OCI-LY1 (cell line): Measurements from ENCODE around the gene P3H2.

Experiments used
- H2AFZ ChIP-seq: fragments of 200-600 bp; sonication (generic), shearing (Covaris generic); 2 replicates; pipeline ENCODE4 v1.6.0; 2014; ENCODE audit warnings: antibody characterized with exemption, mild to moderate bottlenecking, low read length
- H3F3A ChIP-seq: fragments of 200-600 bp; sonication (generic), shearing (Covaris generic); 2 replicates; pipeline ENCODE4 v1.6.0; 2014; ENCODE audit warnings: mild to moderate bottlenecking, antibody characterized with exemption, low read length, moderate library complexity; ENCODE audit not compliant: insufficient read depth
- H3K27ac ChIP-seq: fragments of 200-600 bp; sonication (generic); 2 replicates; pipeline ENCODE4 v1.5.1; 2014; ENCODE audit warnings: low read length, mixed run types, mild to moderate bottlenecking, low read depth; ENCODE audit not compliant: poor library complexity, severe bottlenecking
- H3K27me3 ChIP-seq: fragments of 200-600 bp; sonication (generic); 2 replicates; pipeline ENCODE4 v1.6.0; 2014; ENCODE audit warnings: antibody characterized with exemption, mild to moderate bottlenecking, low read length, moderate library complexity; ENCODE audit not compliant: insufficient read depth
- H3K36me3 ChIP-seq: fragments of 200-600 bp; sonication (generic); 2 replicates; pipeline ENCODE4 v1.6.1; 2014; ENCODE audit warnings: mild to moderate bottlenecking, antibody characterized with exemption, low read length, moderate library complexity, mixed read lengths; ENCODE audit not compliant: insufficient read depth
- H3K4me1 ChIP-seq: fragments of 200-600 bp; sonication (generic); 2 replicates; pipeline ENCODE4 v1.5.1; 2014; ENCODE audit warnings: mild to moderate bottlenecking, low read length, moderate library complexity; ENCODE audit not compliant: insufficient read depth, severe bottlenecking
- H3K4me2 ChIP-seq: fragments of 200-600 bp; sonication (generic), shearing (Covaris generic); 2 replicates; pipeline ENCODE4 v1.6.1; 2014; ENCODE audit warnings: low read length
- H3K4me3 ChIP-seq: fragments of 200-600 bp; sonication (generic); 2 replicates; pipeline ENCODE4 v1.5.1; 2014; ENCODE audit warnings: low read length, low read depth, mild to moderate bottlenecking, mixed read lengths; ENCODE audit not compliant: poor library complexity, severe bottlenecking
- H3K79me2 ChIP-seq: fragments of 200-600 bp; shearing (Covaris generic); 2 replicates; pipeline ENCODE4 v1.6.1; 2016; ENCODE audit warnings: mixed run types, low read length, mixed read lengths; ENCODE audit not compliant: insufficient read depth
- H3K9ac ChIP-seq: fragments of 200-600 bp; sonication (generic), shearing (Covaris generic); 2 replicates; pipeline ENCODE4 v1.6.1; 2014; ENCODE audit warnings: mild to moderate bottlenecking, low read length, mixed read lengths
- H3K9me2 ChIP-seq: fragments of 200-600 bp; sonication (generic), shearing (Covaris generic); 2 replicates; pipeline ENCODE4 v1.6.1; 2014; ENCODE audit warnings: low read depth, mild to moderate bottlenecking, low read length, mixed read lengths
- H3K9me3 ChIP-seq: fragments of 200-600 bp; shearing (Covaris generic); 2 replicates; pipeline ENCODE4 v1.6.1; 2014; ENCODE audit warnings: low read length, mixed read lengths
- H4K20me1 ChIP-seq: fragments of 200-600 bp; sonication (generic), shearing (Covaris generic); 2 replicates; pipeline ENCODE4 v1.6.0; 2016; ENCODE audit warnings: mild to moderate bottlenecking, low read length; ENCODE audit not compliant: insufficient read depth
- CTCF ChIP-seq: fragments of 200-600 bp; sonication (generic), shearing (Covaris generic); IDR thresholded peaks from 2 replicates; pipeline ENCODE4 v1.5.1; 2017; ENCODE audit warnings: mild to moderate bottlenecking, antibody characterized with exemption, low read length, moderate library complexity, mixed read lengths
- EZH2 ChIP-seq: fragments of 200-600 bp; sonication (generic), shearing (Covaris generic); IDR thresholded peaks from 2 replicates; pipeline ENCODE4 v1.8.0; 2017; ENCODE audit warnings: borderline replicate concordance, mixed run types, mild to moderate bottlenecking, antibody characterized with exemption, low read length, moderate library complexity, mixed read lengths

The P3H2 gene

GRCh38 chr3:190120269-190121060 is at the start of gene P3H2:
TSS of gene P3H2 (minus strand) at chr3:190120897. CDS start at chr3:190120731, 166 bp downstream.
- H3K27ac ChIP-seq = no peak within 1 kb of the TSS
- no peak within 1 kb of the TSS for H2AFZ ChIP-seq
- no peak within 1 kb of the TSS for H3K4me3 ChIP-seq
- H3K36me3 ChIP-seq = no peaks in the 10 kb centered on the region
- no peaks in the 10 kb centered on the region for H3K9me2 ChIP-seq
- H3K4me1 ChIP-seq = no peaks in the 10 kb centered on the region
- H3K9me3 ChIP-seq = no peaks in the 10 kb centered on the region
- no peak for TF ChIP-seq EZH2
- no peaks in the 10 kb centered on the region for H3F3A ChIP-seq
- no peaks in the 10 kb centered on the region for H4K20me1 ChIP-seq
- no peaks in the 10 kb centered on the region for H3K79me2 ChIP-seq
- H3K9ac ChIP-seq = no peak within 1 kb of the TSS
- no peaks in the 10 kb centered on the region; the same call in 1 of the 2 replicates for H3K27me3 ChIP-seq
- H3K4me2 ChIP-seq = no peak within 1 kb of the TSS

GRCh38 chr3:190169877-190170276 is 49.2 kb upstream of the P3H2 start:
- no peaks in the 10 kb centered on the region for H3K9me3 ChIP-seq
- H3K9ac ChIP-seq = no peak overlapping the region
- no peaks in the 10 kb centered on the region for H3K36me3 ChIP-seq
- no peaks in the 10 kb centered on the region for H4K20me1 ChIP-seq
- no peaks in the 10 kb centered on the region for H3K9me2 ChIP-seq
- H3K4me2 ChIP-seq = no peak overlapping the region
- H3K4me1 ChIP-seq = no peaks in the 10 kb centered on the region
- no peaks in the 10 kb centered on the region for H3K79me2 ChIP-seq
- no peak overlapping the region for H3K27ac ChIP-seq
- H3K4me3 ChIP-seq = no peak overlapping the region
- H3K27me3 ChIP-seq = peaks cover 4% of the 10 kb centered on the region; the same call in 1 of the 2 replicates
- TF ChIP-seq EZH2 (no peak), CTCF (no peak)
- no peak overlapping the region for H2AFZ ChIP-seq
- no peaks in the 10 kb centered on the region for H3F3A ChIP-seq

- H3F3A ChIP-seq = no peaks in the 10 kb centered on the region
- H3K9me3 ChIP-seq = no peaks in the 10 kb centered on the region
- no peak overlapping the region for H3K4me3 ChIP-seq
- no peaks in the 10 kb centered on the region for H3K36me3 ChIP-seq
- TF ChIP-seq CTCF = no peak
- TF ChIP-seq EZH2 = no peak
- no peaks in the 10 kb centered on the region for H3K4me1 ChIP-seq
- H3K27ac ChIP-seq = no peak overlapping the region
- H3K79me2 ChIP-seq = no peaks in the 10 kb centered on the region
- no peak overlapping the region for H3K9ac ChIP-seq
- H3K9me2 ChIP-seq = no peaks in the 10 kb centered on the region
- H2AFZ ChIP-seq = no peak overlapping the region
- H3K4me2 ChIP-seq = no peak overlapping the region
- H4K20me1 ChIP-seq = no peaks in the 10 kb centered on the region
- H3K27me3 ChIP-seq = peaks cover 4% of the 10 kb centered on the region; the same call in 1 of the 2 replicates
Observed at GRCh38 chr3:190169243-190169642, 48.5 kb upstream of the P3H2 start.
